ENCODE measurements around the gene ZSCAN16.

The ZSCAN16 gene

GRCh38 chr6:28172006-28172405, 47.6 kb downstream of the ZSCAN16 start:
- no peak for DNase-seq (ENCODE audit: low spot score)

GRCh38 chr6:28176373-28176772, 52.0 kb downstream of the ZSCAN16 start:
- DNase-seq (ENCODE audit: low spot score): no peak

Data from left forelimb (tissue), 1 donor.